SW 1271 (cell line): ENCODE results near the gene PELO.

ENCODE experiments used
- DNase-seq, 2 experiments: peaks; one replicate each; lab custom pipeline; 2025; lab: John Stamatoyannopoulos, UW

The PELO gene

GRCh38 chr5:52831786-52832511 is 44.2 kb downstream of the PELO start:
- DNase-seq, result no peak

GRCh38 chr5:52834320-52834719 is 46.6 kb downstream of the PELO start:
- DNase-seq, result no peak

- DNase-seq, result no peak
Measured at GRCh38 chr5:52837068-52837467, 49.4 kb downstream of the PELO start.
